ENCODE data around the gene PKIB.

The PKIB gene

DNA sequence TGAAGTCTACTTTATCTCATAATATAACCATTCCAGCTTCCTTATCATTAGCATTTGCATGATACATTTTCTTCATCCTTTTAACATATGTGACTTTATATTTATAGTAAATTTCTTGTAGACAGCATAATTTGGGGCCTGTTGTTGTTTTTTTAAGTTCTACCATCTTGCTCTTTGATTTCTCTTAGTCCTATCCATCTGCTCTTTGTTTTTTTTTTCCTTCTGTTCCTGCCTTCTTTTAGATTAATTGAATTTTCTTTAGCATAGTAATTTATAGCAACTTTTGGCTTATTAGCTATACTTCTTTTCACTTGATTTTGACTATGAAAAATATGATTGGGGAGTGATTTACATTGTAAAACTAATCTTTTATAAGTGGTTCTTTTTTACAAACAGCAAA lies 150.1 kb downstream of the PKIB start:
- no peak for DNase-seq (ENCODE audit: low read depth)
- no peak overlapping the region for H3K4me3 ChIP-seq (ENCODE audit: low read depth, low read length)
- TF ChIP-seq, protein P1, sequence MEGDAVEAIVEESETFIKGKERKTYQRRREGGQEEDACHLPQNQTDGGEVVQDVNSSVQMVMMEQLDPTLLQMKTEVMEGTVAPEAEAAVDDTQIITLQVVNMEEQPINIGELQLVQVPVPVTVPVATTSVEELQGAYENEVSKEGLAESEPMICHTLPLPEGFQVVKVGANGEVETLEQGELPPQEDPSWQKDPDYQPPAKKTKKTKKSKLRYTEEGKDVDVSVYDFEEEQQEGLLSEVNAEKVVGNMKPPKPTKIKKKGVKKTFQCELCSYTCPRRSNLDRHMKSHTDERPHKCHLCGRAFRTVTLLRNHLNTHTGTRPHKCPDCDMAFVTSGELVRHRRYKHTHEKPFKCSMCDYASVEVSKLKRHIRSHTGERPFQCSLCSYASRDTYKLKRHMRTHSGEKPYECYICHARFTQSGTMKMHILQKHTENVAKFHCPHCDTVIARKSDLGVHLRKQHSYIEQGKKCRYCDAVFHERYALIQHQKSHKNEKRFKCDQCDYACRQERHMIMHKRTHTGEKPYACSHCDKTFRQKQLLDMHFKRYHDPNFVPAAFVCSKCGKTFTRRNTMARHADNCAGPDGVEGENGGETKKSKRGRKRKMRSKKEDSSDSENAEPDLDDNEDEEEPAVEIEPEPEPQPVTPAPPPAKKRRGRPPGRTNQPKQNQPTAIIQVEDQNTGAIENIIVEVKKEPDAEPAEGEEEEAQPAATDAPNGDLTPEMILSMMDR (IDR thresholded peaks at IDR 0.05; ENCODE audit: control insufficient read depth, extremely low read depth, insufficient read depth): no peak

DNA sequence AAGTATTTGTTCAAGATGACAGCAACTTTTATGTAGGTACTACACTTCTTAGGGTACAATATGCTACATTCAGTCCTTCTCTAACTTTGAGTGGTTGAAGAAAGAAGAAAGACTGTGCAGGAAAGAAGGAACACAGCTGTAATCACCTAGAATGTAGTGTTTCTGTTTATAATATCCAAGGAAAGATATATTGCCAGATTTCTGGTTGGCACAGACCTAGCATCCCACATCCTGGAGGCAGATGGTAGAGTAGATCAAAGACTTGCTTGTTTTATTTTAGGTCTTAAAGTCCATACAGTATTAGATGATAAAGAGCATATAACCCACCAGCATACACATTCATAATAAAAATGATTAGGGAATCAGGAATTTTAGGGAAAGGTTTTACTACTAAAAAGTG lies 156.1 kb downstream of the PKIB start:
- no peak for DNase-seq (ENCODE audit: low read depth)
- H3K4me3 ChIP-seq (ENCODE audit: low read depth, low read length): no peak overlapping the region
- TF ChIP-seq, protein P1 (IDR thresholded peaks at IDR 0.05; ENCODE audit: control insufficient read depth, extremely low read depth, insufficient read depth): no peak

GRCh38 chr6:122770835-122771601 lies 160.8 kb downstream of the PKIB start:
- TF ChIP-seq, protein P1 (IDR thresholded peaks at IDR 0.05; ENCODE audit: control insufficient read depth, extremely low read depth, insufficient read depth): peak; percentile 43
- no peak overlapping the region for H3K4me3 ChIP-seq (ENCODE audit: low read depth, low read length)
- DNase-seq (ENCODE audit: low read depth): peak; percentile 88

DNA sequence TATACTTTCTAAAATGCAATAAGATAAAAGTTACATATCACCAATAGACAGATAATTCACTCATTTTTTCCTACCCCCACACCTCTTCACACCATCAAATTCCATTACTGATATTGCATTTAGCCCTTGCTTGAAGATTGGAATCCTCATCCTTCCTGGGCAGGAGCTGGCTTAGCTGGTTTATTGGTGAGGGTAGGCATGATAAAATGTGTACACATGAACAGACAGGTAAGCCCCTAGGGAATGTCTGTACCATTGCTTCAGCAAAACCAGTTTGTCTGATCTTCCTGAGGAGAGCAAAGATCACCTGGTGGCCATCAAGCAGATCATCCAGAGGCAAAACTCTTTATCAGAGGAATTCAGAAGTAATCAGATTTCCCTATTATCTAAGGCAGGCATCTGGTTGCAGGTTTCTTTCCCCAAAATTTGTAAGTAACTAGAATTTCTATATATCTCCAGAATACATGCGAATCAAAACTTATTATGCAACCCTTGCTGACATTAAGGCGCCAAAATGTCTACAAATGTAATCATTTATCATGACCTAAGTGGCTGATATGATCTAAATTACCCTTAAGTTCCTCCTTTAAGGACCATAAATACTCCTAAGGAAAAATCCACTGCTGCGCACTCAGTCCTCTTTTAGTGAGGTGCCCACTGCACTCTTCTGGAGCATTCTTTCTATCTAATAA lies 162.7 kb downstream of the PKIB start:
- no peak for DNase-seq (ENCODE audit: low read depth)
- no peak overlapping the region for H3K4me3 ChIP-seq (ENCODE audit: low read depth, low read length)
- TF ChIP-seq, protein P1 (IDR thresholded peaks at IDR 0.05; ENCODE audit: control insufficient read depth, extremely low read depth, insufficient read depth): no peak

Measured in LNCaP clone FGC (cell line).